WERI-Rb-1 (cell line): ENCODE data around the gene SDR42E1.

Source experiments
- DNase-seq: peaks from one replicate; pipeline ENCODE4 v3.0.0-alpha.2; 2020
- H3K27ac ChIP-seq: fragments of 250-450 bp; sonication (Bioruptor Pico); 2 replicates; pipeline ENCODE4 v1.5.1; 2020; ENCODE audit warnings: mild to moderate bottlenecking, moderate library complexity
- H3K27me3 ChIP-seq: fragments of 250-450 bp; sonication (Bioruptor Pico); 2 replicates; pipeline ENCODE4 v1.5.1; 2021; ENCODE audit warnings: mild to moderate bottlenecking, low read depth, moderate library complexity; ENCODE audit not compliant: insufficient read depth, severe bottlenecking
- H3K36me3 ChIP-seq: fragments of 250-450 bp; sonication (Bioruptor Pico); 2 replicates; pipeline ENCODE4 v1.5.1; 2020; ENCODE audit warnings: mild to moderate bottlenecking, moderate library complexity
- H3K4me3 ChIP-seq: 2 replicates; pipeline ENCODE4 v1.5.1; 2011; ENCODE audit warnings: low read depth, mild to moderate bottlenecking, control low read depth, low read length
- H3K9me3 ChIP-seq: fragments of 250-450 bp; sonication (Bioruptor Pico); 2 replicates; pipeline ENCODE4 v1.5.1; 2021; ENCODE audit warnings: mild to moderate bottlenecking, moderate library complexity; ENCODE audit not compliant: severe bottlenecking
- TF ChIP-seq, protein P1 (sequence below): IDR thresholded peaks from 2 replicates; pipeline ENCODE4 v1.5.1; 2011; ENCODE audit warnings: low read depth, mild to moderate bottlenecking, control low read depth, inconsistent platforms, low read length

SDR42E1 gene, protein sequence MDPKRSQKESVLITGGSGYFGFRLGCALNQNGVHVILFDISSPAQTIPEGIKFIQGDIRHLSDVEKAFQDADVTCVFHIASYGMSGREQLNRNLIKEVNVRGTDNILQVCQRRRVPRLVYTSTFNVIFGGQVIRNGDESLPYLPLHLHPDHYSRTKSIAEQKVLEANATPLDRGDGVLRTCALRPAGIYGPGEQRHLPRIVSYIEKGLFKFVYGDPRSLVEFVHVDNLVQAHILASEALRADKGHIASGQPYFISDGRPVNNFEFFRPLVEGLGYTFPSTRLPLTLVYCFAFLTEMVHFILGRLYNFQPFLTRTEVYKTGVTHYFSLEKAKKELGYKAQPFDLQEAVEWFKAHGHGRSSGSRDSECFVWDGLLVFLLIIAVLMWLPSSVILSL

DNA sequence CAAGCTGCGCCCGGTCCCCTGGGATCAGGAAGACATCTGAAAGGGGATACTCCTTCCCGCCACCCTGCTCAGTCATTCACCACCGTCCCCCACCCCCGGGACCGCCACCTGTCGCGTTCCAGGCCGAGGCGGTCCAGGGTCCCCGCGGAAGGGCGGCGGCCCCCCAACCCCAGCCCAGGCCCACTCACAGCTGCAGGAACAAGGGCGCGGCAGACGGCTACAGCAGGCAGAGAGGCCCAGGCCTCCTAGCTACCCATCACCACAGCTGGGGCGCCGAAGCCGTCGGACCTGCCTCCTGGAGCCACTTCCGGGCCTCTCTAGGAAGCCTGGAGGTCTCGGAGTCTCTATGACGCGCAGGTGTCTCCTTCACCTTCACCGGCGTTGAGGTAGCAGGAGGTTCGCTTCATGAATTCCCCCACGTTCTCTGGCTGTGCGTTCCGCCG lies at the start of gene SDR42E1:
TSS of gene SDR42E1 (minus strand) at position 272 of the 443 bp plus-strand sequence. CDS start 10,612 bp downstream, outside the sequence.
- no peaks in the 10 kb centered on the region for H3K27me3 ChIP-seq
- DNase-seq, result no peak
- TF ChIP-seq, protein P1, sequence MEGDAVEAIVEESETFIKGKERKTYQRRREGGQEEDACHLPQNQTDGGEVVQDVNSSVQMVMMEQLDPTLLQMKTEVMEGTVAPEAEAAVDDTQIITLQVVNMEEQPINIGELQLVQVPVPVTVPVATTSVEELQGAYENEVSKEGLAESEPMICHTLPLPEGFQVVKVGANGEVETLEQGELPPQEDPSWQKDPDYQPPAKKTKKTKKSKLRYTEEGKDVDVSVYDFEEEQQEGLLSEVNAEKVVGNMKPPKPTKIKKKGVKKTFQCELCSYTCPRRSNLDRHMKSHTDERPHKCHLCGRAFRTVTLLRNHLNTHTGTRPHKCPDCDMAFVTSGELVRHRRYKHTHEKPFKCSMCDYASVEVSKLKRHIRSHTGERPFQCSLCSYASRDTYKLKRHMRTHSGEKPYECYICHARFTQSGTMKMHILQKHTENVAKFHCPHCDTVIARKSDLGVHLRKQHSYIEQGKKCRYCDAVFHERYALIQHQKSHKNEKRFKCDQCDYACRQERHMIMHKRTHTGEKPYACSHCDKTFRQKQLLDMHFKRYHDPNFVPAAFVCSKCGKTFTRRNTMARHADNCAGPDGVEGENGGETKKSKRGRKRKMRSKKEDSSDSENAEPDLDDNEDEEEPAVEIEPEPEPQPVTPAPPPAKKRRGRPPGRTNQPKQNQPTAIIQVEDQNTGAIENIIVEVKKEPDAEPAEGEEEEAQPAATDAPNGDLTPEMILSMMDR, result no peak
- no peaks in the 10 kb centered on the region for H3K36me3 ChIP-seq
- H3K27ac ChIP-seq, result no peak within 1 kb of the TSS
- H3K4me3 ChIP-seq, result no peak within 1 kb of the TSS
- H3K9me3 ChIP-seq, result no peaks in the 10 kb centered on the region

DNA sequence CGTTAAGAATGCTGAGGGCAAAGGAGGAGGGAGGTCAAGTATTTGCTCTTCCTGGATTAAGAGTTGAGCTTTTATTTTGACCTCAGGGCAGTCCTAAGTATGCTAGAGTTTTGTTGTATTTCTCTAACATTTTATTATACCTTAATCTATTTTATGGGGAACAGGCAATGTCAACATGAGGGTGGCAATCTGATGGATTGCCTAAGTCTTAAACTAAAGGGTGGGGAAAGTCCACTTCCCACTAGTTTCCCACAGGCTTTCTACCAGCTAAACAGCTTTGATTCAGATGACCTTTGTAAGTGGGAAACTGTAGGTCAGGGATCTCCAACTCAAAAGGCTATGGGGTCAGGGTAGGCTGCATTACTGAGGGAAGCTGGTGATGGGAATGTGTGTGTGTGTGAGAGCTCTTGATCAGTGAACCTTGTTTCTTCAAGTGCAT lies 48.7 kb upstream of the SDR42E1 start:
- H3K27me3 ChIP-seq, result no peaks in the 10 kb centered on the region
- H3K4me3 ChIP-seq, result no peak overlapping the region
- no peaks in the 10 kb centered on the region for H3K9me3 ChIP-seq
- no peaks in the 10 kb centered on the region for H3K36me3 ChIP-seq
- no peak overlapping the region for H3K27ac ChIP-seq
- TF ChIP-seq, protein P1, result no peak
- no peak for DNase-seq

DNA sequence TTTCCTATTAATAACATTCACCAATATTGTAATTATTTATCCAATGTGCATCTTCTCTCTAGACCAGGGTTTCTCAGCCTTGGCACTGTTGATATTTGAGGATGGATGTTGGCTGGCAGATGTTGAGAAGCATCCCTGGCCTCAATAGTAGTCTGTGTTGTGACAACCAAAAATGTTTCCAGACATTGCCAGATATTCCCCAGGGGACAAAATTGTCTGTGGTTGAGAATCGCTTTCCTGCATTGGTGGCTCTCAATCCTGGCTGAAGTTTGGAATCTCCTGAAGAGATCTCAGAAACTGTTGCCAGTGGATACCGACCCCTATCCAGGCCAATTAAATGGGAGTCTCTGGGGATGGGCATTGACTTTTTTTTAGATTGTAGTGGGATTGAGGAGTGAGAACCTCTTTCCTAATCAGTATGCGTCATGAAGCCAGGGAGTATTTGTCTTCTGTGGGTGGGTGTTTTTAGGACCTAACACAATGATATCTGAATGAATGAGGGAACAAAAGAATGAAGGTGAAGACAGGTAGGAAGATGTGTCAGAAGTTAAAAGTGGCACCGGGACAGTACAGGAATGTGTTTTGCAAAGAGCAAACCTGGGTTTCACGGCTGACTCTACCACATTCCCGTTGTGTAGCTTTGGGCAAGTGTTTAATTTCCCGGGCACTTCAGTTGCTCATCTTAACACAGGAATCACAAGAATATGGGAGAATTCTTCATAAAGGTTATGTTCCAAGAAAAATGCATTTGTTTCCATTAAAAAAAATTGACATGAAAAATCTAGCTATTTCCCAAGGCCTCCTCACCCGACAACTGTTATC lies 48.1 kb upstream of the SDR42E1 start:
- H3K36me3 ChIP-seq, result no peaks in the 10 kb centered on the region
- no peak overlapping the region for H3K27ac ChIP-seq
- no peaks in the 10 kb centered on the region for H3K27me3 ChIP-seq
- TF ChIP-seq, protein P1, result no peak
- no peaks in the 10 kb centered on the region for H3K9me3 ChIP-seq
- no peak overlapping the region for H3K4me3 ChIP-seq
- no peak for DNase-seq

DNA sequence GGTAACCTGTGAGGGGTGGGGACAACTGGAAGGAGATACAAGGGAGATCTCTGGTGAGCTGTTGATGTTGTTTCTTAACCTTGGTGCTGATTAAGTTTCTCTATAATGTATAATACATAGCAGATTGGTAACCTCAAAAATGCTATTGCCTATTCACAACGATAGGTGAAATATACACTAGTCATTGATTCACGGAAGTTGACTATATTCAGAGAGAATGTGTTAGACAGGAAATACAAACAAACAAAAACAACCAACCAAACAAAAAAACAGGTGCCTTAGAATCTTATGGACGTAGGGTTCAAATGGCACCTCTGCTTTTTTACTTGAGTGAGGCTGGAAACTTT lies 45.3 kb upstream of the SDR42E1 start:
- TF ChIP-seq, protein P1, result no peak
- DNase-seq, result no peak
- H3K27me3 ChIP-seq, result no peaks in the 10 kb centered on the region
- no peak overlapping the region for H3K27ac ChIP-seq
- no peak overlapping the region for H3K4me3 ChIP-seq
- H3K9me3 ChIP-seq, result no peaks in the 10 kb centered on the region
- H3K36me3 ChIP-seq, result no peaks in the 10 kb centered on the region

DNA sequence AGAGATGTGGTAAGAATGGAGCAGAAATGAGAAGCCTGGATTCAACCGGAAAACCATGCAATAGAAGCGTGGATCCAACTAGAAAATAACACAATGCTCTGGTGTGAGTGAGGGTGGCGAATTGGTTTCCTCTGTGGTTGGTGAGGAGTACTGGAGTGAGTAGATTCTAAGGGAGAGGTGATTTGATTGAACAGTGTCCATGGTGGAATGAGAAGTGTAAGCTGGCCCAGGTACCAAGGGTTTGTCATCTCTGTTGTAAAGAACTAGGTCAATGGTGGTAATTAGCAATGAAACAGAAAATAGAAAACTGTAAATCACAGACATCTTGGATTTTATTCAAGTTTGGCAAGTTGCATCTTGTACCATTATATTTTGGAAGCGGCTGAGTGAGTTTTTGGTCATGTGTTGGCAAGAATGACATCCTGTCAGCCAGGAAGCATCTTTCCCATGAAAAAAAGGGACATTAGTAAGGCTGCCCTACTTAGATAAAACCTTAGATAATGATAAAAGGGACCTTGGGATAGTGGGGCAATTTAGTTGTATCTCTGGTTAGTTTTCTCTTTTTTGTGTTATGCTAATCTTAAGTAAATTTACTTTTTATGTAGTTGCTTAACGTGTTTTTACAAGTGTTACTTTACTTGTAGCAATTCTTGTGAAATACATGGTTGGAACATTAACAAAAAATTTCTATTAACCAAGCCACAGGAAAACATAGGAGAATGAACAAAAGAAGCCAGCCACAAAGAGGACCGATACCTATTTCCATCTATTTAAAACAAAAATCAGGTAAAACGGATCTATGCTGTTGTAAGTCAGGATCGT lies 44.7 kb upstream of the SDR42E1 start:
- no peak for DNase-seq
- Histone ChIP-seq H3K27ac (no peak overlapping the region), H3K27me3 (no peaks in the 10 kb centered on the region), H3K4me3 (no peak overlapping the region), H3K9me3 (no peaks in the 10 kb centered on the region), H3K36me3 (no peaks in the 10 kb centered on the region)
- TF ChIP-seq, protein P1, result no peak
